Prostate gland (tissue), 2 donors: ENCODE results near the gene MAD1L1. TPM values are rescaled to one million over a fixed set of nuclear protein-coding genes. Genes with fewer than 3 reads are reported as not detected.
A peak's percentile ranks its signal among the peaks of the same experiment; 100 is the strongest.

Source experiments
- DNase-seq: peaks from one replicate; pipeline ENCODE4 v3.0.0-alpha.2; 2019; ENCODE audit warnings: low spot score
- H3K27ac ChIP-seq, 2 donors: fragments of 200-600 bp; sonication (generic); 2 replicates each; pipeline ENCODE4 v1.5.1; 2017 to 2019
- H3K27me3 ChIP-seq: fragments of 200-600 bp; sonication (generic); replicated peaks from 2 replicates; pipeline ENCODE4 v1.5.1; 2019; ENCODE audit not compliant: insufficient read depth
- H3K36me3 ChIP-seq, 2 donors: fragments of 200-600 bp; sonication (generic); 1 replicate in 1 of 2; 2 replicates in 1 of 2; pipeline versions ENCODE4 v1.5.1 to v1.8.1; 2017 to 2019
- H3K4me1 ChIP-seq: fragments of 200-600 bp; sonication (generic); replicated peaks from 2 replicates; pipeline ENCODE4 v1.5.1; 2019
- H3K4me3 ChIP-seq, 2 donors: fragments of 200-600 bp; sonication (generic); 2 replicates each; pipeline ENCODE4 v1.5.1; 2017 to 2019
- H3K9me3 ChIP-seq: fragments of 200-600 bp; sonication (generic); 2 replicates; pipeline ENCODE4 v1.5.1; 2017
- POLR2A ChIP-seq: fragments of 450-650 bp; IDR thresholded peaks from one replicate; pipeline ENCODE4 v1.6.1; 2016; ENCODE audit warnings: antibody characterized with exemption, mild to moderate bottlenecking
- POLR2AphosphoS5 ChIP-seq: sonication (generic); formaldehyde crosslinking; IDR thresholded peaks from one replicate; pipeline ENCODE4 v1.6.1; 2017; ENCODE audit warnings: antibody characterized with exemption
- WGBS: methylation state at CpG from one replicate; pipeline ENCODE4 v1.1.5; 2018; 5-methylcytosine and 5-hydroxymethylcytosine counted together
- intact Hi-C: fragments of 100-400 bp; cut with DNase I; formaldehyde crosslinking; loops from one replicate; pipeline ENCODE4 v1.14.2; 2022
- total RNA-seq, 2 donors: library from RNA; depleted of rRNA; stranded (reverse); fragments of >200 nt; gene quantifications; one replicate each; pipeline ENCODE4 v1.1.0, GENCODE V29; 2016
- TF ChIP-seq, protein P1 (sequence below), 4 experiments: fragments of 200-600 bp in 2 of 4; fragments of 450-650 bp in 2 of 4; sonication (generic) in 2 of 4; IDR thresholded peaks; 1 replicate in 3 of 4; 2 replicates in 1 of 4; pipeline ENCODE4 v1.5.1; 2016 to 2019; ENCODE audit warnings: antibody characterized with exemption in 4 of 4, mild to moderate bottlenecking in 2 of 4, moderate library complexity in 2 of 4

MAD1L1 gene
- total RNA-seq, 2 donors from 2014 or later: 79.3 to 91.9 TPM

DNA sequence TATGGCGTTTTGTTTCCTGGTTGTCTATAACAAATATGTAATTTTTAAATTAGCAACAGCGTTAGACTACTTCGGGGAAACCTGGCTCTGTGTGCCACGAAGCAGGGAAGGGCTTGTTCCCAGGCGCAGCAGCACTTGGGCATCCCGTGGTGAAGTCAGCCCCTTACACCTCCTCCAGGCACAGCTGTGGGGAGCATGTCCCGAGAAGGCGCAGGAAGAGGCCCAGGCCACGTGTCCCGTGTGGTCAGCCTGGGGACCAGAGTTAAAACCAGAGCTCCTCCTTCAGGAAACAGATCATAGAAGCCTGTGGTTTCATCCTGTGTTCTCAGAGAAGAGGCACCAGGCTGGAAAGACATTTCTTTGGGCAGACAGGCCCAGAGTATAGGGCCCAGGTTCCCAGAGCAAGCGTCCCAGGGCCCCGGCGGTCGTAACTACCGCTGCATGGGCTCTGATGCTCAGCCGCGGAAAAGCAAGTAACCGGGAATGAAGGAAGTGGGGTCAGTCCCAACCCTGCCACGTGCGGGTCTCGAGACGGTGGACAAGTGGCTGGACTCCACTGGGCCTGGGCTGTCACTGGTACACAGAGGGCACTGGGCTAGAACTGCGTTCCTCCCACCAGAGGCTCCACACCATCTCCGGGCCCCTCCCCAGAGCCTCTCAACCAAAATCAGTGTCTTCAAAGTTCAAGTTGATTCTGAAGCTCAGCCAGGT lies 16.4 kb upstream of the MAD1L1 start:
- intact Hi-C loops: loop anchor here (5.0 kb wide), 1 partner anchor 98 kb away; no protein-coding TSS in a partner anchor
- Histone ChIP-seq H3K4me3 (no peak overlapping the region), H3K4me1 (no peaks in the 10 kb centered on the region), H3K9me3 (no peaks in the 10 kb centered on the region), H3K36me3 (no peaks in the 10 kb centered on the region), H3K27ac (no peak overlapping the region), H3K27me3 (no peaks in the 10 kb centered on the region)
- WGBS: 57% methylated on average over 22 of the region's 24 CpGs
- TF ChIP-seq POLR2A (no peak), POLR2AphosphoS5 (peak; percentile 12)
- TF ChIP-seq, protein P1, sequence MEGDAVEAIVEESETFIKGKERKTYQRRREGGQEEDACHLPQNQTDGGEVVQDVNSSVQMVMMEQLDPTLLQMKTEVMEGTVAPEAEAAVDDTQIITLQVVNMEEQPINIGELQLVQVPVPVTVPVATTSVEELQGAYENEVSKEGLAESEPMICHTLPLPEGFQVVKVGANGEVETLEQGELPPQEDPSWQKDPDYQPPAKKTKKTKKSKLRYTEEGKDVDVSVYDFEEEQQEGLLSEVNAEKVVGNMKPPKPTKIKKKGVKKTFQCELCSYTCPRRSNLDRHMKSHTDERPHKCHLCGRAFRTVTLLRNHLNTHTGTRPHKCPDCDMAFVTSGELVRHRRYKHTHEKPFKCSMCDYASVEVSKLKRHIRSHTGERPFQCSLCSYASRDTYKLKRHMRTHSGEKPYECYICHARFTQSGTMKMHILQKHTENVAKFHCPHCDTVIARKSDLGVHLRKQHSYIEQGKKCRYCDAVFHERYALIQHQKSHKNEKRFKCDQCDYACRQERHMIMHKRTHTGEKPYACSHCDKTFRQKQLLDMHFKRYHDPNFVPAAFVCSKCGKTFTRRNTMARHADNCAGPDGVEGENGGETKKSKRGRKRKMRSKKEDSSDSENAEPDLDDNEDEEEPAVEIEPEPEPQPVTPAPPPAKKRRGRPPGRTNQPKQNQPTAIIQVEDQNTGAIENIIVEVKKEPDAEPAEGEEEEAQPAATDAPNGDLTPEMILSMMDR (IDR thresholded peaks at IDR 0.05): peak in 1 of 4 experiments; percentile 8
- DNase-seq: no peak

DNA sequence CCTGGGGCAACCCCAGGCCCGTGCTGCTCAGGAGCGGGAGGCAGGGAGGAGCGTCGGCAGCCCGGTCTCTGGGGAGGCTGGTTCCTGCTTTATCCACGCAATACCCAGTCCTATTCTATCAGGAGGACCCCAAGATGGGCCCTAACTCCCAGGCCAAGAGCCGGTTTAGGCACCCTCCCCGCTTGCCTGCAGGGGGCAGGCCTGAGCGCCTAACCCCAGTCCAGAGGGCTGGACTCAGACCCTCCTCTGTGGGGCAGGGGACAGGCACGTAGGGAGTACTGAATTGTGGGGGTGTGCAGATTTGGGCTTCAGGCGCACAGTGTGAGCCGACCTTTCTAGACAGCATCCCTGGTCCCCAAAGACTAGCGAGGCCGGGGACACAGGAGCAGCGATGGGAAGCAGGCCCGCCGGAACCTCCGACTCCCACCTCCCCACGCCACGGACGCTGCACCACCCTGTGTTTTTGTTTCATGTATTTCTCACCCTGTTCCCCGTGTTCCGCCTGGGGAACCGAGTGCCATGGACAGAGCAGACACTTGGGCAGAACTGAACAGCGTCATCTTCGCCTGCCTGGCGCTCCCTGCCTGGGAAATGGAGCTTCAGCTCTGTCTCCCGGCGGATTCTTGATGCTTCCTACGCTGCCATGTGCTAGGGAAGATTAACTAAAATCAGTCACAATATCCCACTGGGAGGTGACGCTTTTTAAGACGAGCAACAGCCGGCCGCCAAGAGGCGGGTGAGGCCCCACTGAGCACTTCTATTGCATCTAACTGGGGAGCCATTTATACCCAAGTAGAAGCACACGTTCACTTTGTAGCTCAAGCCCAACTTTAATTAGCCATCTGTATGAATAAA lies 14.6 kb upstream of the MAD1L1 start:
- WGBS: 80% methylated on average over 35 of the region's 36 CpGs
- TF ChIP-seq, protein P1 (IDR thresholded peaks at IDR 0.05): peak in 1 of 4 experiments; percentile 42
- no peak for TF ChIP-seq POLR2AphosphoS5

DNA sequence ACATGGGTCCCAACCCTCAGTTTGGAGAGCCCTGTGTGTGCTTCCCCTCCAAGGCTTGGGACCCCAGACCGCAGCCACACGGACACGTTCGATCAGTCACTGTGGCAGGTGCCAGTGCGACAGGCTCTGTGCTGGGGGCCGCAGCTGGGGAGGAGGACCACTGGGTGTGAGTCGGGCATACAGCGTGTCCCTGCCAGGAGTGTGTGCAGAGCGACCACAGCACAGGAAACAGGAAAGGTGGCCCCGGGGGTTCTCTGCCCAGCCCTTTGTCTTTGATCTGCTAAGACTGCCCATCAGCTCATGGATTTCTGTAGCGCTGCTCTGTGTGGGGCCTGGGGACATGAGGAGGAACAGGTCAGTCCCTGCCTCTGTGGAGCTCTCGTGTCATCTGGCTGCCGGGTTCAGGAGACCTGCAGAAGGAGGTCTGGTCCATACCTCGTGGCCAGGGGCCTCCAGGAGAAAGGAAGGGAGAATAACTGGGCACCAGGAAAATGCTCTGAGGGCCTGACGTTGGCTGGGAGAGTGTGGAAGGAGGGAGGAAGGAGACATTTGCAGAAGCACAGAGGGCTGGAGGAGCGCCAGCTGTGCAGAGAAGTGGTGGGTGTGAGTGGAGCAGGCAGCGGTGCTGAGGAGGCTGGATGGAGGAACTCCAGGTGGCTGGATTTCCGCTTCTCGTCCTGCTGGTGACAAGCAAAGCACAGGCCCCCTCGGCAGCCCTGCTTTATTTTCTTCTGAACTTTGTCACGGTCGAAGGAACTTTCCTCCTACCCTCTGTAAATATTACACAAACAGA lies 13.3 kb upstream of the MAD1L1 start:
- 75% methylated on average over 22 of the region's 22 CpGs for WGBS
- Histone ChIP-seq H3K4me3 (no peak overlapping the region), H3K4me1 (peaks cover 4% of the 10 kb centered on the region), H3K36me3 (no peaks in the 10 kb centered on the region), H3K27ac (no peak overlapping the region), H3K27me3 (no peaks in the 10 kb centered on the region), H3K9me3 (no peaks in the 10 kb centered on the region)
- TF ChIP-seq, protein P1 (IDR thresholded peaks at IDR 0.05): no peak
- TF ChIP-seq POLR2AphosphoS5: no peak
- no peak for TF ChIP-seq POLR2A
- intact Hi-C loops: loop anchor here (5.0 kb wide), 1 partner anchor 101 kb away; no protein-coding TSS in a partner anchor
- no peak for DNase-seq

More for the DNA sequence above, 14.6 kb upstream of the MAD1L1 start:
- Histone ChIP-seq H3K36me3 (no peaks in the 10 kb centered on the region), H3K4me1 (no peaks in the 10 kb centered on the region), H3K9me3 (no peaks in the 10 kb centered on the region), H3K4me3 (no peak overlapping the region), H3K27me3 (no peaks in the 10 kb centered on the region), H3K27ac (no peak overlapping the region)
- intact Hi-C loops: loop anchor here (5.0 kb wide), 1 partner anchor 100 kb away; no protein-coding TSS in a partner anchor
- DNase-seq: no peak

DNA sequence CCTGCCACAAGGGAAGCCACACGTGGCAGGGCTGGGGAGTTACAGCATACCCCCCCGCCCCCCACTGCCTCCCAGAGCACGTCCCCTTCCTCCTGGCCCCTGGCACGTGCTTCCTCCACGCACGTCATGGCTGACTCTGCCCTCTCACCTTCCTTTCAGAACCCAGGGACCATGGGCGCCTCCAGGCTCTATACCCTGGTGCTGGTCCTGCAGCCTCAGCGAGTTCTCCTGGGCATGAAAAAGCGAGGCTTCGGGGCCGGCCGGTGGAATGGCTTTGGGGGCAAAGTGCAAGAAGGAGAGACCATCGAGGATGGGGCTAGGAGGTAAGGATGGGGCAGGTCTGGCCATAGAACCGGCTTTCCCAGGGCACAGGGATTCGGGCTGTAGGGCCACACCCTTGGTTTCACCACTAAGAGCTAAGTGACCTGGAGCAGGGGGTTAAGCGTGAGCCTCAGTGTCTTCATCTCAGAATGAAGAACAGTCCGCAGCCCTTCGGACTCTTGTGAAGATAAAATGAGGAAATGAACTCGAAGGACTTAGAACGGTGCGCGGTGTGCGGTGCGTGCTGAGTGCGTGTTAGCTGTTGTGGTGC lies 11.8 kb upstream of the MAD1L1 start:
- DNase-seq: no peak
- 87% methylated on average over 25 of the region's 25 CpGs for WGBS
- TF ChIP-seq POLR2AphosphoS5 (no peak), POLR2A (no peak)
- TF ChIP-seq, protein P1 (IDR thresholded peaks at IDR 0.05): no peak
- Histone ChIP-seq H3K4me1 (peaks cover 7% of the 10 kb centered on the region), H3K4me3 (no peak overlapping the region), H3K36me3 (no peaks in the 10 kb centered on the region), H3K27me3 (no peaks in the 10 kb centered on the region), H3K27ac (no peak overlapping the region), H3K9me3 (no peaks in the 10 kb centered on the region)
- intact Hi-C loops: no loop called here
